CD4-positive, alpha-beta T cell treated with Interleukin-6 for 4 hours (primary cell): ENCODE results near the gene PHLPP2.
"Not testable (repeated sequence)": the region's sequence is repeated elsewhere in the genome, so short reads cannot be mapped to it uniquely, and the experiment has no call there.

Experiments used
- DNase-seq: peaks from one replicate; pipeline ENCODE4 v3.0.0-alpha.2; 2020; ENCODE audit warnings: mixed read lengths

The PHLPP2 gene

GRCh38 chr16:71666264-71666663, 58.2 kb downstream of the PHLPP2 start:
- DNase-seq = no peak

GRCh38 chr16:71659471-71659870, 65.0 kb downstream of the PHLPP2 start:
- DNase-seq = no peak

- DNase-seq = no peak
Observed at GRCh38 chr16:71658771-71659170, 65.7 kb downstream of the PHLPP2 start.

GRCh38 chr16:71649704-71650103, 74.8 kb downstream of the PHLPP2 start:
- no peak for DNase-seq

- DNase-seq = no peak
Observed at GRCh38 chr16:71648921-71649320, 75.6 kb downstream of the PHLPP2 start.

- no peak for DNase-seq
Observed at GRCh38 chr16:71648162-71648561, 76.3 kb downstream of the PHLPP2 start.

- DNase-seq = no peak
Observed at GRCh38 chr16:71647391-71647790, 77.1 kb downstream of the PHLPP2 start.

- no peak for DNase-seq
Observed at GRCh38 chr16:71645450-71645849, 79.1 kb downstream of the PHLPP2 start.

- no peak for DNase-seq
Observed at GRCh38 chr16:71637398-71637797, 87.1 kb downstream of the PHLPP2 start.

- DNase-seq = no peak
Observed at GRCh38 chr16:71635632-71636031, 88.9 kb downstream of the PHLPP2 start.

- no peak for DNase-seq
Observed at GRCh38 chr16:71631776-71632175, 92.7 kb downstream of the PHLPP2 start.

- DNase-seq = no peak
Observed at GRCh38 chr16:71630808-71631207, 93.7 kb downstream of the PHLPP2 start.

- DNase-seq = no peak
Observed at GRCh38 chr16:71629278-71630016, 95.1 kb downstream of the PHLPP2 start.

- no peak for DNase-seq
Observed at GRCh38 chr16:71628810-71629209, 95.7 kb downstream of the PHLPP2 start.

GRCh38 chr16:71627731-71628181, 96.7 kb downstream of the PHLPP2 start:
- no peak for DNase-seq

- no peak for DNase-seq
Observed at GRCh38 chr16:71626858-71627213, 97.7 kb downstream of the PHLPP2 start.

- DNase-seq = peak; percentile 43
Observed at GRCh38 chr16:71626018-71626857, 98.3 kb downstream of the PHLPP2 start, which contains the start of gene MARVELD3. Gene MARVELD3, plus strand, starts transcription at chr16:71626184. Its CDS starts 46 bp downstream, at chr16:71626230.

- no peak for DNase-seq
Observed at GRCh38 chr16:71625113-71625850, 99.2 kb downstream of the PHLPP2 start.

- no peak for DNase-seq
Observed at GRCh38 chr16:71623597-71623996, 100.9 kb downstream of the PHLPP2 start.

- no peak for DNase-seq
Observed at GRCh38 chr16:71622088-71622487, 102.4 kb downstream of the PHLPP2 start.

- no peak for DNase-seq
Observed at GRCh38 chr16:71618429-71618828, 106.1 kb downstream of the PHLPP2 start.

GRCh38 chr16:71614956-71615355, 109.5 kb downstream of the PHLPP2 start:
- DNase-seq = not testable (repeated sequence)
